GOT3 (cell line): ENCODE data around the gene RRP12.
"Not testable (repeated sequence)": the region's sequence is repeated elsewhere in the genome, so short reads cannot be mapped to it uniquely, and the experiment has no call there.

ENCODE experiments used
- DNase-seq: peaks from one replicate; lab custom pipeline; 2025; ENCODE audit warnings: mixed read lengths; lab: John Stamatoyannopoulos, UW

RRP12 gene

GRCh38 chr10:97406483-97406882, 5.3 kb upstream of the RRP12 start:
- DNase-seq: not testable (repeated sequence)

- DNase-seq: no peak
These were observed 4.9 kb upstream of the RRP12 start for GRCh38 chr10:97406064-97406463.

GRCh38 chr10:97404044-97404443, 2.9 kb upstream of the RRP12 start:
- DNase-seq: no peak

- no peak for DNase-seq
These were observed 347 bp upstream of the RRP12 start for GRCh38 chr10:97401455-97401919.

- peak; percentile 18 for DNase-seq
These were observed 1.1 kb downstream of the RRP12 start for GRCh38 chr10:97399843-97400545.

GRCh38 chr10:97396056-97396455, 5.1 kb downstream of the RRP12 start:
- no peak for DNase-seq

- no peak for DNase-seq
These were observed 8.0 kb downstream of the RRP12 start for GRCh38 chr10:97393034-97393573.

- DNase-seq: no peak
These were observed 11.0 kb downstream of the RRP12 start for GRCh38 chr10:97390091-97390490.

GRCh38 chr10:97388152-97388551, 13.0 kb downstream of the RRP12 start:
- no peak for DNase-seq

- DNase-seq: no peak
These were observed 15.6 kb downstream of the RRP12 start for GRCh38 chr10:97385565-97385964.

GRCh38 chr10:97384641-97385040, 16.5 kb downstream of the RRP12 start:
- no peak for DNase-seq

GRCh38 chr10:97384156-97384555, 17.0 kb downstream of the RRP12 start:
- DNase-seq: no peak

GRCh38 chr10:97383159-97383558, 18.0 kb downstream of the RRP12 start:
- no peak for DNase-seq

GRCh38 chr10:97381626-97382025, 19.5 kb downstream of the RRP12 start:
- DNase-seq: no peak

- DNase-seq: no peak
These were observed 20.6 kb downstream of the RRP12 start for GRCh38 chr10:97380516-97380915.

- DNase-seq: no peak
These were observed 21.9 kb downstream of the RRP12 start for GRCh38 chr10:97378933-97379921.

- no peak for DNase-seq
These were observed 24.7 kb downstream of the RRP12 start for GRCh38 chr10:97376413-97376812.

- no peak for DNase-seq
These were observed 27.7 kb downstream of the RRP12 start for GRCh38 chr10:97373456-97373855.

- DNase-seq: no peak
These were observed 28.8 kb downstream of the RRP12 start for GRCh38 chr10:97372233-97372875.

- DNase-seq: no peak
These were observed 29.4 kb downstream of the RRP12 start for GRCh38 chr10:97371696-97372095.

GRCh38 chr10:97367126-97367649, 34.0 kb downstream of the RRP12 start:
- no peak for DNase-seq

- DNase-seq: no peak
These were observed 34.6 kb downstream of the RRP12 start for GRCh38 chr10:97366572-97366971.
